Measurements from ENCODE around the gene LDB2.

LDB2 gene

GRCh38 chr4:16685536-16685935, 212.9 kb downstream of the LDB2 start:
- no peak for DNase-seq (ENCODE audit: low read depth in 2 of 2)

GRCh38 chr4:16684935-16685334, 213.5 kb downstream of the LDB2 start:
- DNase-seq (ENCODE audit: low read depth in 2 of 2): no peak

- DNase-seq (ENCODE audit: low read depth in 2 of 2): no peak
Observed at GRCh38 chr4:16684097-16684496, 214.3 kb downstream of the LDB2 start.

GRCh38 chr4:16682975-16683374, 215.5 kb downstream of the LDB2 start:
- no peak for DNase-seq (ENCODE audit: low read depth in 2 of 2)

- DNase-seq (ENCODE audit: low read depth in 2 of 2): no peak
Observed at GRCh38 chr4:16677001-16677944, 221.2 kb downstream of the LDB2 start.

- DNase-seq (ENCODE audit: low read depth in 2 of 2): no peak
Observed at GRCh38 chr4:16676230-16676770, 222.1 kb downstream of the LDB2 start.

- DNase-seq (ENCODE audit: low read depth in 2 of 2): no peak
Observed at GRCh38 chr4:16674082-16674481, 224.4 kb downstream of the LDB2 start.

GRCh38 chr4:16672421-16672820, 226.0 kb downstream of the LDB2 start:
- no peak for DNase-seq (ENCODE audit: low read depth in 2 of 2)

GRCh38 chr4:16671741-16672140, 226.7 kb downstream of the LDB2 start:
- no peak for DNase-seq (ENCODE audit: low read depth in 2 of 2)

GRCh38 chr4:16670727-16671126, 227.7 kb downstream of the LDB2 start:
- no peak for DNase-seq (ENCODE audit: low read depth in 2 of 2)

- DNase-seq (ENCODE audit: low read depth in 2 of 2): no peak
Observed at GRCh38 chr4:16669036-16669435, 229.4 kb downstream of the LDB2 start.

- no peak for DNase-seq (ENCODE audit: low read depth in 2 of 2)
Observed at GRCh38 chr4:16668488-16668887, 230.0 kb downstream of the LDB2 start.

GRCh38 chr4:16667464-16667863, 231.0 kb downstream of the LDB2 start:
- DNase-seq (ENCODE audit: low read depth in 2 of 2): no peak

- no peak for DNase-seq (ENCODE audit: low read depth in 2 of 2)
Observed at GRCh38 chr4:16665942-16666551, 232.4 kb downstream of the LDB2 start.

- DNase-seq (ENCODE audit: low read depth in 2 of 2): no peak
Observed at GRCh38 chr4:16663732-16664131, 234.7 kb downstream of the LDB2 start.

GRCh38 chr4:16663307-16663706, 235.1 kb downstream of the LDB2 start:
- DNase-seq (ENCODE audit: low read depth in 2 of 2): no peak

GRCh38 chr4:16661813-16662212, 236.6 kb downstream of the LDB2 start:
- DNase-seq (ENCODE audit: low read depth in 2 of 2): no peak

- no peak for DNase-seq (ENCODE audit: low read depth in 2 of 2)
Observed at GRCh38 chr4:16660656-16661055, 237.8 kb downstream of the LDB2 start.

- no peak for DNase-seq (ENCODE audit: low read depth in 2 of 2)
Observed at GRCh38 chr4:16659694-16660093, 238.8 kb downstream of the LDB2 start.

GRCh38 chr4:16659079-16659478, 239.4 kb downstream of the LDB2 start:
- no peak for DNase-seq (ENCODE audit: low read depth in 2 of 2)

GRCh38 chr4:16658183-16658582, 240.3 kb downstream of the LDB2 start:
- DNase-seq (ENCODE audit: low read depth in 2 of 2): no peak

GRCh38 chr4:16655111-16655510, 243.3 kb downstream of the LDB2 start:
- no peak for DNase-seq (ENCODE audit: low read depth in 2 of 2)

- DNase-seq (ENCODE audit: low read depth in 2 of 2): no peak
Observed at GRCh38 chr4:16652732-16653305, 245.6 kb downstream of the LDB2 start.

Measured in stimulated activated CD4-positive, alpha-beta T cell treated with anti-CD3 and anti-CD28 coated beads, Interleukin-4, amount 100 ng/mL, for 48 hours (primary cell).